Natural killer cell (primary cell): ENCODE data around the gene PIN4. TPM values are rescaled to one million over a fixed set of nuclear protein-coding genes. Genes with fewer than 3 reads are reported as not detected.

ENCODE experiments used
- ATAC-seq, 3 donors: fragments of 150-1000 bp in 2 of 3; fragments of 200-7000 bp in 1 of 3; cut with Tn5 transposase; 1 replicate in 1 of 3; 2 replicates in 2 of 3; pipeline ENCODE4 v1.10.0; 2021; ENCODE audit warnings: mild to moderate bottlenecking in 2 of 3, moderate library complexity in 2 of 3
- DNase-seq, 2 donors: peaks; one replicate each; pipeline versions ENCODE4 v3.0.0 to v3.0.0-alpha.2; 2013 to 2021; ENCODE audit warnings: mixed read lengths in 1 of 2
- H3K27ac ChIP-seq: one replicate; pipeline ENCODE4 v1.5.1; 2013; ENCODE audit warnings: mild to moderate bottlenecking, low read length
- H3K27me3 ChIP-seq: one replicate; pipeline ENCODE4 v1.6.1; 2013; ENCODE audit warnings: low read length; ENCODE audit not compliant: control insufficient read depth, insufficient read depth
- H3K36me3 ChIP-seq: one replicate; pipeline ENCODE4 v1.6.1; 2013; ENCODE audit warnings: low read length; ENCODE audit not compliant: control insufficient read depth, insufficient read depth
- H3K4me1 ChIP-seq: one replicate; pipeline ENCODE4 v1.6.1; 2013; ENCODE audit warnings: low read length; ENCODE audit not compliant: control insufficient read depth, insufficient read depth
- H3K4me3 ChIP-seq: one replicate; pipeline ENCODE4 v1.5.1; 2013; ENCODE audit warnings: low read length
- H3K9me3 ChIP-seq: one replicate; pipeline ENCODE4 v1.6.1; 2013; ENCODE audit warnings: low read length; ENCODE audit not compliant: control insufficient read depth, insufficient read depth
- H3K27ac Mint-ChIP-seq, 2 donors: one replicate each; pipeline ENCODE4 v1.8.0; 2022; ENCODE audit warnings: mild to moderate bottlenecking in 2 of 2, mixed read lengths in 2 of 2, moderate library complexity in 1 of 2
- H3K27me3 Mint-ChIP-seq, 2 donors: one replicate each; pipeline ENCODE4 v1.8.0; 2022; ENCODE audit warnings: low read depth in 2 of 2, mixed read lengths in 2 of 2
- H3K36me3 Mint-ChIP-seq: one replicate; pipeline ENCODE4 v1.8.0; 2022; ENCODE audit warnings: mixed read lengths
- H3K4me1 Mint-ChIP-seq, 2 donors: one replicate each; pipeline ENCODE4 v1.8.0; 2022; ENCODE audit warnings: mixed read lengths in 2 of 2
- H3K4me3 Mint-ChIP-seq: one replicate; pipeline ENCODE4 v1.8.0; 2022; ENCODE audit warnings: mild to moderate bottlenecking, moderate library complexity, mixed read lengths
- H3K9me3 Mint-ChIP-seq, 2 donors: one replicate each; pipeline ENCODE4 v1.8.0; 2022; ENCODE audit warnings: mixed read lengths in 2 of 2
- CTCF ChIP-seq: fragments of 200-600 bp; IDR thresholded peaks from one replicate; pipeline ENCODE4 v1.8.0; 2022; ENCODE audit warnings: antibody characterized with exemption
- WGBS: methylation state at CpG from one replicate; pipeline ENCODE4 v1.1.7; 2013; ENCODE audit warnings: missing lambda C conversion rate; ENCODE audit not compliant: insufficient coverage; 5-methylcytosine and 5-hydroxymethylcytosine counted together
- intact Hi-C: fragments of 100-400 bp; cut with micrococcal nuclease; formaldehyde crosslinking; loops from one replicate; pipeline ENCODE4 v1.14.2; 2022
- total RNA-seq, 4 donors: library from RNA; stranded (reverse); fragments of 120-200 nt in 1 of 4; gene quantifications; one replicate each; pipeline versions ENCODE4 v1.2.3 to v1.2.4, GENCODE V29; 2013 to 2022

The PIN4 gene
- total RNA-seq, 3 donors from 2014 or later (not counting 1 experiment from before 2014, with no cell fraction given): 5.6 to 6.2 (median 5.9) TPM

- Mint-ChIP-seq H3K4me3 (no peak overlapping the region), H3K27me3 (no peaks in the 10 kb centered on the region), H3K27ac (no peak overlapping the region), H3K9me3 (no peaks in the 10 kb centered on the region), H3K4me1 (no peaks in the 10 kb centered on the region), H3K36me3 (no peaks in the 10 kb centered on the region)
- no peak for DNase-seq
- no peak for ATAC-seq
- Histone ChIP-seq H3K4me3 (no peak overlapping the region), H3K36me3 (no peaks in the 10 kb centered on the region), H3K27ac (no peak overlapping the region), H3K27me3 (no peaks in the 10 kb centered on the region), H3K9me3 (no peaks in the 10 kb centered on the region), H3K4me1 (no peaks in the 10 kb centered on the region)
- no peak for TF ChIP-seq CTCF
- WGBS: 86% methylated on average over 2 of the region's 2 CpGs
- intact Hi-C loops: loop anchor here (10.0 kb wide), 2 partner anchors 1767 to 1887 kb away; no protein-coding TSS in a partner anchor
Measured at GRCh38 chrX:72247206-72247942, 65.8 kb downstream of the PIN4 start.

Other genes with a start within 250 kb of the PIN4 start
- 1 to 10 TPM; 1.3 to 1.8 (median 1.7) TPM for gene RTL5, start 49.8 kb upstream of the PIN4 start, total RNA-seq
- gene ERCC6L, start 57.3 kb downstream of the PIN4 start, total RNA-seq: under 1 TPM; 0.13 to 0.54 (median 0.28) TPM
- gene RPS4X, start 95.5 kb downstream of the PIN4 start, total RNA-seq: 100 to 1,000 TPM; 611 to 754 (median 650) TPM
- under 1 TPM in 1 of 3 donors, not detected in 2; 0.49 TPM for gene CITED1, start 124.2 kb downstream of the PIN4 start, total RNA-seq